ENCODE data around the gene DNAJB12.
A peak's percentile ranks its signal among the peaks of the same experiment; 100 is the strongest.
"Not testable (repeated sequence)": the region's sequence is repeated elsewhere in the genome, so short reads cannot be mapped to it uniquely, and the experiment has no call there.

Gene DNAJB12

DNA sequence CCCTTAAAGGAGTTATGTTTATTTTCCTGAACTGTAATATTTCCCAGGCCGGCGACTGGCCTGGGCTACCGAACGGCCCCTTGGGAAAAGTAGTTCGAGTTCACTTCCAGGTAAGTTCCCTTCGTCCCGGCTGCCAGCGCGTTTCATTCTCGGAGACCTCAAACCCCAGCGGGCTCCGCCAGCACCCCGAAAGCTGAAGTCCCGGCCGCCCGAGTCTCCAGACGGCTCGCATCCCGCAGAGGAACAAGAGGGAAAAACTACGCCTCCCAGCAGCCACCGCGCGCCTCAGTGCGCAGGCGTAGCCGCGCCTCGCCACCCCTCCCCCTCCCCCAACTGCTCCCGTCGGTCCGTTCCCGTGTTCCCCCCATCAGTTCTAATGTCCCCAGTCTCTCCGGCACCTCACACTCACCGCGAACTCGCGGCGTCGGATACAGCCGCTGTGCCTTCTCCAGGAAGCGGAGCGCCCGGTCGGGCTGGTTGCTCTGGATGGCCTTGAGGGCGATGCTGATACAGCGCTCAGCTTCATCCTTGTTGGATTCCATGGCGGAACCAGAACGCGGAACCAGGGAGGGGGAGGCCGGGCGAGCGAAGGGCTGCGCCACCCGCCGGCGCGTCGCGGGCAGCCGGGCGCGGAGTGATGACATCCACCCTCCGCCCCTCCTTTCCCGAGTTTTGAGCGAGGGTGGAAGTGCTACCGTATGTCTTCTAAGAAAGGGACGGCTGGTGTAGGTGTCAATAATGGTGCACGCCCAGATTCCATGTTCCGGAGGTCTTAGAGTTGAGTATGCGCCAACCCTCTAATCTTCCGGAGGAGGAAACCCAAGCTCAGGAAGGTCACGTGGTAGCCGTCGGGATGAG is at the start of gene DNAJB12:
TSS of gene DNAJB12 (minus strand) at position 564 of the 858 bp plus-strand sequence. CDS start at position 542, 22 bp downstream.
- TF ChIP-seq, protein P1, sequence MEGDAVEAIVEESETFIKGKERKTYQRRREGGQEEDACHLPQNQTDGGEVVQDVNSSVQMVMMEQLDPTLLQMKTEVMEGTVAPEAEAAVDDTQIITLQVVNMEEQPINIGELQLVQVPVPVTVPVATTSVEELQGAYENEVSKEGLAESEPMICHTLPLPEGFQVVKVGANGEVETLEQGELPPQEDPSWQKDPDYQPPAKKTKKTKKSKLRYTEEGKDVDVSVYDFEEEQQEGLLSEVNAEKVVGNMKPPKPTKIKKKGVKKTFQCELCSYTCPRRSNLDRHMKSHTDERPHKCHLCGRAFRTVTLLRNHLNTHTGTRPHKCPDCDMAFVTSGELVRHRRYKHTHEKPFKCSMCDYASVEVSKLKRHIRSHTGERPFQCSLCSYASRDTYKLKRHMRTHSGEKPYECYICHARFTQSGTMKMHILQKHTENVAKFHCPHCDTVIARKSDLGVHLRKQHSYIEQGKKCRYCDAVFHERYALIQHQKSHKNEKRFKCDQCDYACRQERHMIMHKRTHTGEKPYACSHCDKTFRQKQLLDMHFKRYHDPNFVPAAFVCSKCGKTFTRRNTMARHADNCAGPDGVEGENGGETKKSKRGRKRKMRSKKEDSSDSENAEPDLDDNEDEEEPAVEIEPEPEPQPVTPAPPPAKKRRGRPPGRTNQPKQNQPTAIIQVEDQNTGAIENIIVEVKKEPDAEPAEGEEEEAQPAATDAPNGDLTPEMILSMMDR (IDR thresholded peaks at IDR 0.05; ENCODE audit: low read depth, low read length, missing control alignments), result no peak
- peak within 1 kb of the TSS; percentile 97 for H3K27ac ChIP-seq
- in situ Hi-C loops (cut with HindIII; ENCODE audit: low pct_ligation_motif_present, low sequenced_read_pairs), result no loop called here

DNA sequence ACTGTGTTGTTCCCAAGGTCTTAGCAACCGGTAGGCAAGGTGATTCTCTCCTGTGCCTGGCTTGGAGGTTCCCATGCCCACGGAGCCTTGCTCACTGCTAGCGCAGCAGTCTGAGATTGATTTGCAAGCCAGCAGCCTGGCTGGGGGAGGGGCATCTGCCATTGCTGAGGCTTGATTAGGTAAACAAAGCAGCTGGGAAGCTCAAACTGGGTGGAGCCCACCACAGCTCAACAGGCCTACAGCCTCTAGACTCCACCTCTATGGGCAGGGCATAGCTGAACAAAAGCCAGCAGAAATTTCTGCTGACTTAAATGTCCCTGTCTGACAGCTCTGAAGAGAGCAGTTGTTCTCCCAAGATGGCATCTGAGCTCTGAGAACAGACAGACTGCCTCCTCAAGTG is 40.9 kb upstream of the DNAJB12 start:
- H3K4me3 ChIP-seq (ENCODE audit: low read depth, low read length); H3K36me3 ChIP-seq (replicated peaks); H3K27me3 ChIP-seq (replicated peaks); DNase-seq; in situ Hi-C loops (cut with HindIII; ENCODE audit: low pct_ligation_motif_present, low sequenced_read_pairs); H3K27ac ChIP-seq: not testable (repeated sequence)

More for the DNA sequence above, at the start of gene DNAJB12:
- peak; percentile 94 for DNase-seq
- H3K36me3 ChIP-seq (replicated peaks), result peaks cover 5% of the 10 kb centered on the region
- peak within 1 kb of the TSS; percentile 99 for H3K4me3 ChIP-seq (ENCODE audit: low read depth, low read length)
- no peaks in the 10 kb centered on the region for H3K27me3 ChIP-seq (replicated peaks)

DNA sequence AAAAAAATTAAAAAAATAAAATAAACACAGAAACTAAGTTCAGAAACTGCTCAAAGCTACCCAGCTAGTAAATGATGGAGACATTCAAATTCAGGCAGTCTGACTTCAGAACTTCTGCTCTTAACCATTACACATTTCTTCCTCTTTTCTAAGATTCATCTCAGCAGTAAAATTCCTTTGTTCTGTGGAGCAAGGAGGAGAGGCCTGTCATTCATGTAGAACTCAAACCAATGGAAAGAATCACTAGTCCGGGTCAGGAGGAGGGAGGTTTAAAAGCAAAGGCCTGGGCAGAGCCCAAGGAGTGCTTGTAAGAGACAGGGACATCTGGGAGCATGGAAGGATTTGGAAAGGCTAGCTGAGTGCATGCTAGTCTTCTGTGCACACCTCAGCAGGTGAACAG is 37.9 kb upstream of the DNAJB12 start:
- no peak overlapping the region for H3K4me3 ChIP-seq (ENCODE audit: low read depth, low read length)
- no peak overlapping the region for H3K27ac ChIP-seq
- H3K36me3 ChIP-seq (replicated peaks), result no peaks in the 10 kb centered on the region
- no peaks in the 10 kb centered on the region for H3K27me3 ChIP-seq (replicated peaks)
- no peak for DNase-seq
- TF ChIP-seq, protein P1 (IDR thresholded peaks at IDR 0.05; ENCODE audit: low read depth, low read length, missing control alignments), result no peak
- in situ Hi-C loops (cut with HindIII; ENCODE audit: low pct_ligation_motif_present, low sequenced_read_pairs), result no loop called here

DNA sequence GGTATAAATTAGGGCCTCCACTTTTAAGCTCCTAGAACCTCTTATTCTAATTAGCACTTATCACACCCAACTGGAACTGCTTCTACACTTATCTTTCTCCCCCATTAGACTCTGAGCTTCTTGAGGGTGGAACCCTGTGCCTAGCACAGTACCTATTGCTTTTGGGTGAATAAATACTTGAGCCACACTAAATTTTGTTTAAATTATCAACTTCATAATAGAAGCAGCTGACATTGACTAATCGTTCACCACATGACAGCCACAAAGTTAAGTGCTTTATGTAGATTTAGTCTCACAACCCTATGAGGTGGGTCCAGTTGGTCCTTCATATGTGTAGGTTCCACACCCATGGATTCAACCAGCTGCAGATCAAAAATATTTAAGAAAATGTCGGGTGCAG is 36.0 kb upstream of the DNAJB12 start:
- Histone ChIP-seq H3K27me3 (replicated peaks) (no peaks in the 10 kb centered on the region), H3K4me3 (ENCODE audit: low read depth, low read length) (no peak overlapping the region), H3K36me3 (replicated peaks) (no peaks in the 10 kb centered on the region), H3K27ac (no peak overlapping the region)
- no peak for DNase-seq
- in situ Hi-C loops (cut with HindIII; ENCODE audit: low pct_ligation_motif_present, low sequenced_read_pairs), result no loop called here
- TF ChIP-seq, protein P1 (IDR thresholded peaks at IDR 0.05; ENCODE audit: low read depth, low read length, missing control alignments), result no peak

DNA sequence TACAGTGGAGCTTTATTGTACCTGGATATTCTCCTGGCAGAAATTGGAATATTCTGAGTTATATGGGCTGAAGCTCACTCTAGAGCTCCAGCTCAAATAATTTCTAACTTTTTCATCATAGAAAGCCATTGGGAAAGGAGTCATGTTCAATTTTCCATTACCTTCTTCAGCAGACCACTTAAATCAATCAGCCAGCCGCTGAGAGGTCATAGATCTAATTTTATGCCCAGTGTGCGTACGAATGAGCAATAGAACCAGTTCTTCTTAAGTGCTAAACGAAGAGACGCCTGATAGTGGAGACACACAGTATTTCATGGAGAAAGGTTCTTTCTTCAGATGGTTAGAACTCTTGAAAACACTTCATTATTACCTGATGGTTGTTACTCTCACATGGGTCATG is 35.0 kb upstream of the DNAJB12 start:
- H3K4me3 ChIP-seq (ENCODE audit: low read depth, low read length), result no peak overlapping the region
- no peak overlapping the region for H3K27ac ChIP-seq
- H3K27me3 ChIP-seq (replicated peaks), result no peaks in the 10 kb centered on the region
- in situ Hi-C loops (cut with HindIII; ENCODE audit: low pct_ligation_motif_present, low sequenced_read_pairs), result no loop called here
- H3K36me3 ChIP-seq (replicated peaks), result no peaks in the 10 kb centered on the region
- TF ChIP-seq, protein P1 (IDR thresholded peaks at IDR 0.05; ENCODE audit: low read depth, low read length, missing control alignments), result no peak
- no peak for DNase-seq

DNA sequence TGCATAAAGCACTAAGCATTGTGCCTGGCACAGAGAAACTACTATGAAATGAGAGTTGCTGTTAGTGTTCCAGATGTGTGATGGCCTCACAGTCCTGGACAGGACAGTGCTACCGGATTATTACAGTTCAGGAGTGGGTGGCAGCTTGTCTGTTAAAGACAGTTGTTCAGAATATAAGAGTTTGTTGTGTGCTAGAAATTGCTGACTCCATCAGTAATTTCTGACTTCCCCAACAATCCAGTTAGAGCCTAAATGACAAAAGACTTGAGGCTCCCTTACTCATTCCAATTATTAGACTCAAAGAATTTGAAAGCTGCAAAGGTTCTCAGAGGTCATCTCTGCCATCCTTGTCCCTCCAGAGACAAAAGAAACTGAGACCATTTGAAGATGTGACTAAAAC is 34.3 kb upstream of the DNAJB12 start:
- H3K36me3 ChIP-seq (replicated peaks), result no peaks in the 10 kb centered on the region

More for the DNA sequence above, 34.3 kb upstream of the DNAJB12 start:
- no peaks in the 10 kb centered on the region for H3K27me3 ChIP-seq (replicated peaks)
- in situ Hi-C loops (cut with HindIII; ENCODE audit: low pct_ligation_motif_present, low sequenced_read_pairs), result no loop called here
- TF ChIP-seq, protein P1 (IDR thresholded peaks at IDR 0.05; ENCODE audit: low read depth, low read length, missing control alignments), result no peak
- no peak for DNase-seq
- H3K27ac ChIP-seq, result no peak overlapping the region
- H3K4me3 ChIP-seq (ENCODE audit: low read depth, low read length), result no peak overlapping the region
